Upper lobe of left lung (tissue), 6 donors: ENCODE data around the gene COG6. TPM values are rescaled to one million over a fixed set of nuclear protein-coding genes. Genes with fewer than 3 reads are reported as not detected.
A peak's percentile ranks its signal among the peaks of the same experiment; 100 is the strongest.

Experiments used
- ATAC-seq, 2 donors: fragments of 200-7000 bp; cut with Tn5 transposase; one replicate each; pipeline ENCODE4 v1.9.1; 2022; ENCODE audit warnings: mild to moderate bottlenecking in 2 of 2, moderate library complexity in 2 of 2; ENCODE audit not compliant: low FRiP score in 2 of 2
- DNase-seq, 2 donors: peaks; one replicate each; pipeline ENCODE4 v3.0.0-alpha.2; 2019 to 2020
- H3K27ac ChIP-seq, 4 donors: fragments of 200-600 bp; sonication (generic); one replicate each; pipeline ENCODE4 v1.5.1; 2016 to 2019
- H3K27me3 ChIP-seq, 4 donors: fragments of 200-600 bp; sonication (generic); one replicate each; pipeline ENCODE4 v1.5.1; 2017 to 2019
- H3K36me3 ChIP-seq, 4 donors: fragments of 200-600 bp; sonication (generic); one replicate each; pipeline ENCODE4 v1.5.1; 2016 to 2019
- H3K4me1 ChIP-seq, 4 donors: fragments of 200-600 bp; sonication (generic); one replicate each; pipeline ENCODE4 v1.5.1; 2018 to 2019
- H3K4me3 ChIP-seq, 4 donors: fragments of 200-600 bp; sonication (generic); one replicate each; pipeline ENCODE4 v1.5.1; 2017 to 2019; ENCODE audit warnings: mild to moderate bottlenecking in 2 of 4, moderate library complexity in 1 of 4
- H3K9me3 ChIP-seq, 4 donors: fragments of 200-600 bp; sonication (generic); one replicate each; pipeline ENCODE4 v1.5.1; 2018 to 2019
- EP300 ChIP-seq, 4 donors: sonication (generic); formaldehyde crosslinking; IDR thresholded peaks; one replicate each; pipeline ENCODE4 v1.5.1; 2017; ENCODE audit warnings: antibody characterized with exemption in 4 of 4, control low read depth in 2 of 4
- POLR2A ChIP-seq, 4 donors: fragments of 450-650 bp; IDR thresholded peaks; one replicate each; pipeline ENCODE4 v1.5.1; 2016 to 2017; ENCODE audit warnings: antibody characterized with exemption in 4 of 4, mild to moderate bottlenecking in 2 of 4
- POLR2AphosphoS5 ChIP-seq, 2 donors: sonication (generic); formaldehyde crosslinking; IDR thresholded peaks; one replicate each; pipeline ENCODE4 v1.5.1; 2017; ENCODE audit warnings: antibody characterized with exemption in 2 of 2
- WGBS, 2 donors: methylation state at CpG; one replicate each; pipeline ENCODE4 v1.1.5; 2017 to 2018; 5-methylcytosine and 5-hydroxymethylcytosine counted together
- total RNA-seq, 6 donors: library from RNA; depleted of rRNA in 4 of 6; stranded (reverse); fragments of >200 nt in 4 of 6; gene quantifications; one replicate each; pipeline versions ENCODE4 v1.1.0 to v1.2.1, GENCODE V29; 2016 to 2021
- TF ChIP-seq, protein P1 (sequence below), 6 experiments: fragments of 450-650 bp in 4 of 6; fragments of 200-600 bp in 2 of 6; sonication (generic) in 2 of 6; IDR thresholded peaks; one replicate each; pipeline ENCODE4 v1.5.1; 2016 to 2019; ENCODE audit warnings: antibody characterized with exemption in 6 of 6
- donor health status: DM: no; HTN: no; CAD: no; lungs with moderate emphysema.
- donor health status: DM: no; HTN: yes; CAD: no; lungs with severe emphysema.

Gene COG6
- total RNA-seq, 6 donors from 2014 or later: 10.3 to 37.5 (median 17.2) TPM

DNA sequence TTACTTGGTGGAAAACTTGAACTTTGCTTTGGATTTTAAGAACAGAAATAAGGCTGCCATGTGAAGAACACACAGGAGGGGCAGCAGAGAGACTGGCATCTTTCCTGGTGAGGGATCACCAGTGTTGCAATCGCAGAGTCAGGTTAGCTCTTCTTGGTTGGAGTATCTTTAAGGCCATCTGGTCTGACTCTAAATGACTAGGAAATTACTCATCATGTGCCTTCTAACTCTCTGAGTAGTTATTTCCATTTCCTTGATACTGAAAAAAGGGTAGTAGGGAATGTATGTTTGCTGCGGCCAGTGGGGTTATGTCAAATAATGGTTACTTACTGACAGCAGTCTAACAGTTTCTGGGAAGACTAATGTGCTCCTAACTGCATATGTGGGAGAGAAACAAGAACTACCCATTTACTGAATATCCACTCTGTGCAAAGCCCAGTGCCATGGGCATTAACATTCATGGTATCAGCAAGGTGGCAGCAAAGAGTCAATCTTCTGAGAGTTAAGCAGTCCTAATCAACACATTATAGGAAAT lies 122.1 kb downstream of the COG6 start:
- Histone ChIP-seq H3K27ac (no peak overlapping the region), H3K9me3 (no peaks in the 10 kb centered on the region), H3K27me3 (no peaks in the 10 kb centered on the region), H3K36me3 (no peaks in the 10 kb centered on the region), H3K4me1 (no peaks in the 10 kb centered on the region), H3K4me3 (no peak overlapping the region)
- DNase-seq (no peak), ATAC-seq (no peak)
- TF ChIP-seq, protein P1, sequence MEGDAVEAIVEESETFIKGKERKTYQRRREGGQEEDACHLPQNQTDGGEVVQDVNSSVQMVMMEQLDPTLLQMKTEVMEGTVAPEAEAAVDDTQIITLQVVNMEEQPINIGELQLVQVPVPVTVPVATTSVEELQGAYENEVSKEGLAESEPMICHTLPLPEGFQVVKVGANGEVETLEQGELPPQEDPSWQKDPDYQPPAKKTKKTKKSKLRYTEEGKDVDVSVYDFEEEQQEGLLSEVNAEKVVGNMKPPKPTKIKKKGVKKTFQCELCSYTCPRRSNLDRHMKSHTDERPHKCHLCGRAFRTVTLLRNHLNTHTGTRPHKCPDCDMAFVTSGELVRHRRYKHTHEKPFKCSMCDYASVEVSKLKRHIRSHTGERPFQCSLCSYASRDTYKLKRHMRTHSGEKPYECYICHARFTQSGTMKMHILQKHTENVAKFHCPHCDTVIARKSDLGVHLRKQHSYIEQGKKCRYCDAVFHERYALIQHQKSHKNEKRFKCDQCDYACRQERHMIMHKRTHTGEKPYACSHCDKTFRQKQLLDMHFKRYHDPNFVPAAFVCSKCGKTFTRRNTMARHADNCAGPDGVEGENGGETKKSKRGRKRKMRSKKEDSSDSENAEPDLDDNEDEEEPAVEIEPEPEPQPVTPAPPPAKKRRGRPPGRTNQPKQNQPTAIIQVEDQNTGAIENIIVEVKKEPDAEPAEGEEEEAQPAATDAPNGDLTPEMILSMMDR (IDR thresholded peaks at IDR 0.05): peak in 1 of 6 experiments; percentile 3
- TF ChIP-seq POLR2A (IDR thresholded peaks at IDR 0.05) (no peak), EP300 (IDR thresholded peaks at IDR 0.05) (no peak)
- 78 to 88% methylated on average over 2 of the region's 2 CpGs for WGBS, 2 donors

DNA sequence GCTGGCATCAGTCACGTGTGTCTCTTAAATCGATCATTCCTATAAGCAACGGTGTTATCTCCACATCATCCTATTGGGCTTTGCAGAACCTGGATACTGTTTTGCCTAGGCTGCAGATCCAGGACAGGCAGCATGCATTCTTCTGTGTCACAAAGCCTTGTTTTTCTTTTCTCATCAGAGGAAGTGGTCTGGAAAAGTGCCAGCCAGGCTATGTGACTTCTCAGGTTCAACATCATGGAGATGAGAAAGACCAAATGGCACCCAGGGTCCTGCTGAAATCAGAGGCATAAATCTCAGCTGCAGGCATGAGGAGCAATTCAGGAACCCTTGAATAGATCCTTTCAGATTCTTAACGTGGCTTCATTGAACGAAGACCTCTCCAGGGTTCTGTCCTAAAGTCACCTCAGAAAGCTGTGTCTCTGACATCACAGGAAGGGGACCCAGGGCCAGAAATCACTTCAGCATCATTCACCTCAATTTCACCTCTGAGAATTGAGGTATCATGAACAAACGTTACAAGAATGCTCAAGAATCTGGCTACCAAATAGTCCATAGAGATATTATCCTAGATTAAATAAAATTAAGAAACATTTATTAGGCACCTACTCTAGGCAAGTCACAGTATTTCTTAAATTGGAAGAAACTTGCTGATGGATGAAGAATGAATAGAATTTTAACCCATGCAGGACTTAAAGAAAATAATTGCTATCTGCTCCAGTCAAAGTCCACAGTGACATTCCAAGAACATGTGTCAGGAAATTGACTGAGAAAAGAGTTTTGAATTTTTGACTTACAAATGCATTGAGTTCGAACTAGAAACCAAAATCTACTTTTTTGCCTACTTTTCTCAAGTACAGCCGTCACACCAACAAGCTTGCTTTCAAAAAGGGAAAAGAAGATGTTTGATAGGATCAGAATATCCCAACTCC lies 124.1 kb downstream of the COG6 start:
- no peaks in the 10 kb centered on the region for H3K9me3 ChIP-seq
- ATAC-seq (no peak), DNase-seq (no peak)
- WGBS, 2 donors: 76 to 80% methylated on average over 8 of the region's 8 CpGs
- no peaks in the 10 kb centered on the region for H3K36me3 ChIP-seq
- no peak overlapping the region for H3K27ac ChIP-seq
- H3K4me3 ChIP-seq: no peak overlapping the region
- no peaks in the 10 kb centered on the region for H3K27me3 ChIP-seq
- H3K4me1 ChIP-seq: no peaks in the 10 kb centered on the region
- TF ChIP-seq POLR2AphosphoS5 (IDR thresholded peaks at IDR 0.05) (no peak), EP300 (IDR thresholded peaks at IDR 0.05) (no peak), POLR2A (IDR thresholded peaks at IDR 0.05) (no peak)
- TF ChIP-seq, protein P1 (IDR thresholded peaks at IDR 0.05): no peak

DNA sequence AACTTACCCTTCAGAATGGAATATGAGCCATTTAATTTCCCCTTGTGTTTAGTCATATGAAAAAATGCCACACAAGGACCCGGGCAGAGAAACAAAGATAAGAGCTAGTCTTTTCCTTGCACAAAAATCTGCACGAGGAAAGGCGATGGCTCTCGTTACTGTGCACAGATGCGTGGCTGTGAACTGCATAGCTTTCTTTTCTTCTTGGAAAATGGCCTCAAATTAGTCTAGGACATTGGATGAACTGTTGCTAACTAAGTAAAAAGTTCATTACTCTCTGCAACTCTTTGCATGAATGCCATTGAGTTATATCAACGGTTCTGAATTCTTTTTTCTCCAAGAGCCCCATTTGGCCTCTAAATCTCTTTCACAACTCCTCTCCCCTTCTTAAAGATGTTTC lies 125.2 kb downstream of the COG6 start:
- DNase-seq (no peak), ATAC-seq (no peak)
- Histone ChIP-seq H3K27me3 (no peaks in the 10 kb centered on the region), H3K4me3 (no peak overlapping the region), H3K4me1 (no peaks in the 10 kb centered on the region), H3K36me3 (no peaks in the 10 kb centered on the region), H3K9me3 (no peaks in the 10 kb centered on the region), H3K27ac (no peak overlapping the region)
- TF ChIP-seq, protein P1 (IDR thresholded peaks at IDR 0.05): no peak
- TF ChIP-seq POLR2A (IDR thresholded peaks at IDR 0.05): no peak
- 68 to 75% methylated on average over 6 of the region's 6 CpGs for WGBS, 2 donors

DNA sequence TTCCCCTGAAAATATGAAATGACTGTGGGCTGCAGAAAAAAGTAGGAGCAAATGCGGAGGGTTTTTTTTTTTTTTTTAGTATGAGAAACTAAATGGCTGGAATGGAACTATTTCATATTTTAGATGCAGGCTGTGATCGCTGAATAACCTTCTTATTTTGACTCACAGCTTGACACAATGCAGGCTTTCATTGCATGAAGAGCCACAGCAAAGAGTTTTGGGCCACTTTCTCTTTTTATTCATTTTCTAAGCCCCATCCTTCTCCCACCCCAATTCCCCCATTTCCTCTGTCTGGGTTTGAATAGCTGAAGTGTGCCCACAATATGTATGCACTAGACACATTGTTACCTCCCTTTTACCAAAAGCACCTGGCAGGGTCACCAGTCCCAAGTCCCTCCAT lies 125.9 kb downstream of the COG6 start:
- Histone ChIP-seq H3K9me3 (no peaks in the 10 kb centered on the region), H3K4me1 (no peaks in the 10 kb centered on the region), H3K27me3 (no peaks in the 10 kb centered on the region), H3K36me3 (no peaks in the 10 kb centered on the region), H3K4me3 (no peak overlapping the region), H3K27ac (no peak overlapping the region)
- WGBS, 2 donors: 87 to 88% methylated on average over 2 of the region's 2 CpGs
- DNase-seq (no peak), ATAC-seq (no peak)
- TF ChIP-seq EP300 (IDR thresholded peaks at IDR 0.05): no peak
- TF ChIP-seq, protein P1 (IDR thresholded peaks at IDR 0.05): no peak
- TF ChIP-seq POLR2AphosphoS5 (IDR thresholded peaks at IDR 0.05): no peak
- TF ChIP-seq POLR2A (IDR thresholded peaks at IDR 0.05): no peak
